Tibial nerve (tissue), 4 donors: ENCODE data around the gene NEIL1.

Experiments
- EP300 ChIP-seq, 2 donors: sonication (generic); formaldehyde crosslinking; IDR thresholded peaks; one replicate each; pipeline ENCODE4 v1.6.1; 2017; ENCODE audit warnings: antibody characterized with exemption in 2 of 2, mild to moderate bottlenecking in 1 of 2
- POLR2A ChIP-seq, 2 donors: fragments of 450-650 bp; IDR thresholded peaks; one replicate each; pipeline ENCODE4 v1.6.1; 2017; ENCODE audit warnings: antibody characterized with exemption in 2 of 2, mild to moderate bottlenecking in 2 of 2, moderate library complexity in 2 of 2
- TF ChIP-seq, protein P1 (sequence below), 5 experiments: fragments of 200-600 bp in 3 of 5; fragments of 450-650 bp in 2 of 5; sonication (generic) in 3 of 5; IDR thresholded peaks; one replicate each; pipeline ENCODE4 v1.5.1; 2016 to 2019; ENCODE audit warnings: antibody characterized with exemption in 5 of 5, mild to moderate bottlenecking in 3 of 5, moderate library complexity in 2 of 5

- TF ChIP-seq, protein P1, sequence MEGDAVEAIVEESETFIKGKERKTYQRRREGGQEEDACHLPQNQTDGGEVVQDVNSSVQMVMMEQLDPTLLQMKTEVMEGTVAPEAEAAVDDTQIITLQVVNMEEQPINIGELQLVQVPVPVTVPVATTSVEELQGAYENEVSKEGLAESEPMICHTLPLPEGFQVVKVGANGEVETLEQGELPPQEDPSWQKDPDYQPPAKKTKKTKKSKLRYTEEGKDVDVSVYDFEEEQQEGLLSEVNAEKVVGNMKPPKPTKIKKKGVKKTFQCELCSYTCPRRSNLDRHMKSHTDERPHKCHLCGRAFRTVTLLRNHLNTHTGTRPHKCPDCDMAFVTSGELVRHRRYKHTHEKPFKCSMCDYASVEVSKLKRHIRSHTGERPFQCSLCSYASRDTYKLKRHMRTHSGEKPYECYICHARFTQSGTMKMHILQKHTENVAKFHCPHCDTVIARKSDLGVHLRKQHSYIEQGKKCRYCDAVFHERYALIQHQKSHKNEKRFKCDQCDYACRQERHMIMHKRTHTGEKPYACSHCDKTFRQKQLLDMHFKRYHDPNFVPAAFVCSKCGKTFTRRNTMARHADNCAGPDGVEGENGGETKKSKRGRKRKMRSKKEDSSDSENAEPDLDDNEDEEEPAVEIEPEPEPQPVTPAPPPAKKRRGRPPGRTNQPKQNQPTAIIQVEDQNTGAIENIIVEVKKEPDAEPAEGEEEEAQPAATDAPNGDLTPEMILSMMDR (IDR thresholded peaks at IDR 0.05) = no peak
- TF ChIP-seq EP300 (IDR thresholded peaks at IDR 0.05) (no peak), POLR2A (IDR thresholded peaks at IDR 0.05) (no peak)
These were observed 23.2 kb downstream of the NEIL1 start for GRCh38 chr15:75369897-75370581.
